Measurements from ENCODE around the gene TRPM4. TPM values are rescaled to one million over a fixed set of nuclear protein-coding genes. Genes with fewer than 3 reads are reported as not detected.

The TRPM4 gene
- total and polyA plus RNA-seq, 2 of the 13 experiments (the other 11 are each of a cell fraction or from before 2014, with no cell fraction given), result 1.9 to 4.3 TPM

DNA sequence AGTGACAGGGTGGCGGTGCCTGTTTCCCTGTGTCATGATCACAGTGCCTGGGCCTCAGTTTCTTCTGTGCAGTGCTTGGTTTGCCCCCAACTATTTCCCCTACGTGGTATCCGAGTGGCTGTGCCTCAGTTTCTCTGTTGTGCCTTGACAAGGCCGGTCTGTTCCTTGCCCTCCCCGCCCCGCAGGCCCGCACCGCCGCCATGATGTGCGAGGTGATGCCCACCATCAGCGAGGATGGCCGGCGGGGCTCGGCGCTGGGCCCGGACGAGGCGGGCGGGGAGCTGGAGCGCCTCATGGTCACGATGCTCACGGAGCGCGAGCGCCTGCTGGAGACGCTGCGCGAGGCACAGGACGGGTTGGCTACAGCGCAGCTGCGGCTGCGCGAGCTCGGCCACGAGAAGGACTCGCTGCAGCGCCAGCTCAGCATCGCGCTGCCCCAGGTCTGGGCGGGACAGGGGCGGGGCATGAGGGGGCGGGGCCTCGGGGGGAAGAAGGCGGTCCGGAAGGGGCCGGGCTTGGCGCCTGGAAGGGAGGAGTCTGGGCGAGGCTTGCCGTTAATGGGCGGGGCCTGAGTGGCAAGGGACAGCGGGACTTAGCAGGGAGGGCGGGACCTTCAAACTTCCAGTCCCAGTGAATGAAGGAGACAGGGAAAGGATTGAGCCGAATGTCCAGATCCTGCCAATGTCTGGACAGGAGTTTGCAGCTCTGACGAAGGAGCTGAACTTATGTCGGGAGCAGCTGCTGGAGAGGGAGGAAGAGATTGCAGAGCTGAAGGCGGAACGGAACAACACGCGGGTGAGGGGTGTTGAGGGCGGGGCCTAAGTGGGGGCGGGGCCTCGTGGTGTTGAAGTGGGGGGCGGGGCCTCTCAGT, 29.7 kb upstream of the TRPM4 start (continued):
- TF ChIP-seq, protein P1, sequence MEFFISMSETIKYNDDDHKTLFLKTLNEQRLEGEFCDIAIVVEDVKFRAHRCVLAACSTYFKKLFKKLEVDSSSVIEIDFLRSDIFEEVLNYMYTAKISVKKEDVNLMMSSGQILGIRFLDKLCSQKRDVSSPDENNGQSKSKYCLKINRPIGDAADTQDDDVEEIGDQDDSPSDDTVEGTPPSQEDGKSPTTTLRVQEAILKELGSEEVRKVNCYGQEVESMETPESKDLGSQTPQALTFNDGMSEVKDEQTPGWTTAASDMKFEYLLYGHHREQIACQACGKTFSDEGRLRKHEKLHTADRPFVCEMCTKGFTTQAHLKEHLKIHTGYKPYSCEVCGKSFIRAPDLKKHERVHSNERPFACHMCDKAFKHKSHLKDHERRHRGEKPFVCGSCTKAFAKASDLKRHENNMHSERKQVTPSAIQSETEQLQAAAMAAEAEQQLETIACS (CRISPR knock-in tag; IDR thresholded peaks at IDR 0.05), result peak; percentile 78
- TF ChIP-seq, protein P2, sequence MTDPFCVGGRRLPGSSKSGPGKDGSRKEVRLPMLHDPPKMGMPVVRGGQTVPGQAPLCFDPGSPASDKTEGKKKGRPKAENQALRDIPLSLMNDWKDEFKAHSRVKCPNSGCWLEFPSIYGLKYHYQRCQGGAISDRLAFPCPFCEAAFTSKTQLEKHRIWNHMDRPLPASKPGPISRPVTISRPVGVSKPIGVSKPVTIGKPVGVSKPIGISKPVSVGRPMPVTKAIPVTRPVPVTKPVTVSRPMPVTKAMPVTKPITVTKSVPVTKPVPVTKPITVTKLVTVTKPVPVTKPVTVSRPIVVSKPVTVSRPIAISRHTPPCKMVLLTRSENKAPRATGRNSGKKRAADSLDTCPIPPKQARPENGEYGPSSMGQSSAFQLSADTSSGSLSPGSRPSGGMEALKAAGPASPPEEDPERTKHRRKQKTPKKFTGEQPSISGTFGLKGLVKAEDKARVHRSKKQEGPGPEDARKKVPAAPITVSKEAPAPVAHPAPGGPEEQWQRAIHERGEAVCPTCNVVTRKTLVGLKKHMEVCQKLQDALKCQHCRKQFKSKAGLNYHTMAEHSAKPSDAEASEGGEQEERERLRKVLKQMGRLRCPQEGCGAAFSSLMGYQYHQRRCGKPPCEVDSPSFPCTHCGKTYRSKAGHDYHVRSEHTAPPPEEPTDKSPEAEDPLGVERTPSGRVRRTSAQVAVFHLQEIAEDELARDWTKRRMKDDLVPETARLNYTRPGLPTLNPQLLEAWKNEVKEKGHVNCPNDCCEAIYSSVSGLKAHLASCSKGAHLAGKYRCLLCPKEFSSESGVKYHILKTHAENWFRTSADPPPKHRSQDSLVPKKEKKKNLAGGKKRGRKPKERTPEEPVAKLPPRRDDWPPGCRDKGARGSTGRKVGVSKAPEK (CRISPR knock-in tag; IDR thresholded peaks at IDR 0.05; ENCODE audit: borderline replicate concordance), result peak; percentile 70; the same call in 1 of the 2 replicates
- no peak for TF ChIP-seq HDAC6 (IDR thresholded peaks at IDR 0.05; ENCODE audit: low read depth, low read length)
- TF ChIP-seq GTF2F1 (IDR thresholded peaks at IDR 0.05; ENCODE audit: low read length), result no peak
- peak; percentile 100 for TF ChIP-seq ARID2 (CRISPR knock-in tag; IDR thresholded peaks at IDR 0.05; ENCODE audit: borderline replicate concordance)
- peak; percentile 96; the same call in 1 of the 2 replicates for TF ChIP-seq ZNF224 (CRISPR knock-in tag; IDR thresholded peaks at IDR 0.05)
- TF ChIP-seq GATA4 (IDR thresholded peaks at IDR 0.05; ENCODE audit: borderline replicate concordance, low read depth), result no peak
- no peak for TF ChIP-seq MTA3 (CRISPR knock-in tag; IDR thresholded peaks at IDR 0.05)
- peak; percentile 95 for TF ChIP-seq ZNF264 (CRISPR knock-in tag; IDR thresholded peaks at IDR 0.05)
- TF ChIP-seq ZNF747 (CRISPR knock-in tag; IDR thresholded peaks at IDR 0.05; ENCODE audit: borderline replicate concordance), result peak; percentile 96
- TF ChIP-seq, protein P3, sequence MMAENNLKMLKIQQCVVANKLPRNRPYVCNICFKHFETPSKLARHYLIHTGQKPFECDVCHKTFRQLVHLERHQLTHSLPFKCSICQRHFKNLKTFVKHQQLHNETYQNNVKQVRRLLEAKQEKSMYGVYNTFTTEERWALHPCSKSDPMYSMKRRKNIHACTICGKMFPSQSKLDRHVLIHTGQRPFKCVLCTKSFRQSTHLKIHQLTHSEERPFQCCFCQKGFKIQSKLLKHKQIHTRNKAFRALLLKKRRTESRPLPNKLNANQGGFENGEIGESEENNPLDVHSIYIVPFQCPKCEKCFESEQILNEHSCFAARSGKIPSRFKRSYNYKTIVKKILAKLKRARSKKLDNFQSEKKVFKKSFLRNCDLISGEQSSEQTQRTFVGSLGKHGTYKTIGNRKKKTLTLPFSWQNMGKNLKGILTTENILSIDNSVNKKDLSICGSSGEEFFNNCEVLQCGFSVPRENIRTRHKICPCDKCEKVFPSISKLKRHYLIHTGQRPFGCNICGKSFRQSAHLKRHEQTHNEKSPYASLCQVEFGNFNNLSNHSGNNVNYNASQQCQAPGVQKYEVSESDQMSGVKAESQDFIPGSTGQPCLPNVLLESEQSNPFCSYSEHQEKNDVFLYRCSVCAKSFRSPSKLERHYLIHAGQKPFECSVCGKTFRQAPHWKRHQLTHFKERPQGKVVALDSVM (CRISPR knock-in tag; IDR thresholded peaks at IDR 0.05), result peak; percentile 81
- TF ChIP-seq, protein P4, sequence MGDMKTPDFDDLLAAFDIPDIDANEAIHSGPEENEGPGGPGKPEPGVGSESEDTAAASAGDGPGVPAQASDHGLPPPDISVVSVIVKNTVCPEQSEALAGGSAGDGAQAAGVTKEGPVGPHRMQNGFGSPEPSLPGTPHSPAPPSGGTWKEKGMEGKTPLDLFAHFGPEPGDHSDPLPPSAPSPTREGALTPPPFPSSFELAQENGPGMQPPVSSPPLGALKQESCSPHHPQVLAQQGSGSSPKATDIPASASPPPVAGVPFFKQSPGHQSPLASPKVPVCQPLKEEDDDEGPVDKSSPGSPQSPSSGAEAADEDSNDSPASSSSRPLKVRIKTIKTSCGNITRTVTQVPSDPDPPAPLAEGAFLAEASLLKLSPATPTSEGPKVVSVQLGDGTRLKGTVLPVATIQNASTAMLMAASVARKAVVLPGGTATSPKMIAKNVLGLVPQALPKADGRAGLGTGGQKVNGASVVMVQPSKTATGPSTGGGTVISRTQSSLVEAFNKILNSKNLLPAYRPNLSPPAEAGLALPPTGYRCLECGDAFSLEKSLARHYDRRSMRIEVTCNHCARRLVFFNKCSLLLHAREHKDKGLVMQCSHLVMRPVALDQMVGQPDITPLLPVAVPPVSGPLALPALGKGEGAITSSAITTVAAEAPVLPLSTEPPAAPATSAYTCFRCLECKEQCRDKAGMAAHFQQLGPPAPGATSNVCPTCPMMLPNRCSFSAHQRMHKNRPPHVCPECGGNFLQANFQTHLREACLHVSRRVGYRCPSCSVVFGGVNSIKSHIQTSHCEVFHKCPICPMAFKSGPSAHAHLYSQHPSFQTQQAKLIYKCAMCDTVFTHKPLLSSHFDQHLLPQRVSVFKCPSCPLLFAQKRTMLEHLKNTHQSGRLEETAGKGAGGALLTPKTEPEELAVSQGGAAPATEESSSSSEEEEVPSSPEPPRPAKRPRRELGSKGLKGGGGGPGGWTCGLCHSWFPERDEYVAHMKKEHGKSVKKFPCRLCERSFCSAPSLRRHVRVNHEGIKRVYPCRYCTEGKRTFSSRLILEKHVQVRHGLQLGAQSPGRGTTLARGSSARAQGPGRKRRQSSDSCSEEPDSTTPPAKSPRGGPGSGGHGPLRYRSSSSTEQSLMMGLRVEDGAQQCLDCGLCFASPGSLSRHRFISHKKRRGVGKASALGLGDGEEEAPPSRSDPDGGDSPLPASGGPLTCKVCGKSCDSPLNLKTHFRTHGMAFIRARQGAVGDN (CRISPR knock-in tag; IDR thresholded peaks at IDR 0.05), result peak; percentile 100
- peak; percentile 91; the same call in 1 of the 2 replicates for TF ChIP-seq TGIF2 (CRISPR knock-in tag; IDR thresholded peaks at IDR 0.05)
- TF ChIP-seq MEIS1 (CRISPR knock-in tag; IDR thresholded peaks at IDR 0.05; ENCODE audit: borderline replicate concordance), result peak; percentile 89
- TF ChIP-seq TBL1XR1 (IDR thresholded peaks at IDR 0.05; ENCODE audit: borderline replicate concordance, low read length, partially characterized antibody), result no peak
- TF ChIP-seq PAX8 (CRISPR knock-in tag; IDR thresholded peaks at IDR 0.05; ENCODE audit: borderline replicate concordance), result peak; percentile 98; the same call in 1 of the 2 replicates

All from HepG2 (cell line).